NCI-H2196 (cell line): ENCODE data around the gene HIGD1A.

Source experiments
- DNase-seq: peaks from one replicate; lab custom pipeline; 2025; ENCODE audit not compliant: unreplicated experiment; lab: John Stamatoyannopoulos, UW

The HIGD1A gene

GRCh38 chr3:42739401-42740158, 64.7 kb downstream of the HIGD1A start:
- no peak for DNase-seq

GRCh38 chr3:42736531-42736930, 67.8 kb downstream of the HIGD1A start:
- no peak for DNase-seq

GRCh38 chr3:42736081-42736480, 68.2 kb downstream of the HIGD1A start:
- DNase-seq = peak; percentile 14

- no peak for DNase-seq
Observed at GRCh38 chr3:42735615-42736014, 68.7 kb downstream of the HIGD1A start.

- no peak for DNase-seq
Observed at GRCh38 chr3:42735019-42735418, 69.3 kb downstream of the HIGD1A start.

GRCh38 chr3:42734263-42734860, 69.9 kb downstream of the HIGD1A start:
- no peak for DNase-seq

- peak; percentile 15 for DNase-seq
Observed at GRCh38 chr3:42733501-42734262, 70.6 kb downstream of the HIGD1A start.
